K562 (cell line): ENCODE measurements around the gene MATR3. TPM values are rescaled to one million over a fixed set of nuclear protein-coding genes. Genes with fewer than 3 reads are reported as not detected.

Experiments
- ATF3 ChIP-seq, 2 experiments: fragments of 450-650 bp in 1 of 2; sonication (generic) in 1 of 2; formaldehyde crosslinking in 1 of 2; IDR thresholded peaks in 1 of 2; conservative IDR thresholded peaks in 1 of 2; 2 replicates each; pipeline versions ENCODE4 v1.6.1 to v1.8.1; 2016 to 2023; ENCODE audit warnings: mild to moderate bottlenecking in 2 of 2, moderate library complexity in 2 of 2, inconsistent platforms in 1 of 2, missing genetic modification reagents in 1 of 2
- CCNT2 ChIP-seq: IDR thresholded peaks from 2 replicates; pipeline ENCODE4 v1.6.1; 2011; ENCODE audit warnings: borderline replicate concordance, low read depth, mild to moderate bottlenecking, moderate library complexity, mixed read lengths, low read length; ENCODE audit not compliant: insufficient read length; ENCODE audit errors: extremely low read depth
- EGR1 ChIP-seq: fragments of 450-650 bp; conservative IDR thresholded peaks from 2 replicates; pipeline ENCODE4 v1.6.1; 2017; ENCODE audit warnings: mild to moderate bottlenecking
- EHMT2 ChIP-seq: fragments of 450-650 bp; IDR thresholded peaks from 2 replicates; pipeline ENCODE4 v1.6.1; 2018; ENCODE audit warnings: antibody characterized with exemption
- ERF ChIP-seq: fragments of 450-650 bp; formaldehyde crosslinking; IDR thresholded peaks from 2 replicates; pipeline ENCODE4 v1.4.0; 2020; ENCODE audit warnings: mild to moderate bottlenecking, mixed read lengths
- NFRKB ChIP-seq: fragments of 450-650 bp; IDR thresholded peaks from 2 replicates; pipeline ENCODE4 v1.6.1; 2016; ENCODE audit warnings: low read depth
- PTRF ChIP-seq: fragments of 450-650 bp; IDR thresholded peaks from 2 replicates; pipeline ENCODE4 v1.6.1; 2016; ENCODE audit warnings: mild to moderate bottlenecking, missing genetic modification characterization, missing compliant biosample characterization
- RFX7 ChIP-seq: fragments of 250-450 bp; sonication (Bioruptor Pico); IDR thresholded peaks from 2 replicates; pipeline ENCODE4 v1.5.1; 2021; ENCODE audit warnings: mild to moderate bottlenecking
- SOX6 ChIP-seq: fragments of 450-650 bp; IDR thresholded peaks from 2 replicates; pipeline ENCODE4 v1.6.1; 2014; ENCODE audit warnings: mild to moderate bottlenecking
- TCFL5 ChIP-seq: fragments of 250-450 bp; sonication (Bioruptor Pico); conservative IDR thresholded peaks from 2 replicates; pipeline ENCODE4 v1.6.1; 2021; ENCODE audit warnings: mild to moderate bottlenecking, moderate library complexity, matching md5 sums
- ZBTB8A ChIP-seq: fragments of 450-650 bp; IDR thresholded peaks from 2 replicates; pipeline ENCODE4 v1.6.1; 2018; ENCODE audit warnings: mild to moderate bottlenecking, moderate library complexity; ENCODE audit not compliant: partially characterized antibody
- ZEB2 ChIP-seq: fragments of 450-650 bp; IDR thresholded peaks from 2 replicates; pipeline ENCODE4 v1.6.1; 2016
- ZNF695 ChIP-seq: fragments of 450-650 bp; formaldehyde crosslinking; IDR thresholded peaks from 2 replicates; pipeline ENCODE4 v1.4.0; 2020; ENCODE audit warnings: mild to moderate bottlenecking, moderate library complexity
- polyA plus RNA-seq, 8 experiments: library from polyadenylated mRNA; depleted of rRNA in 4 of 8; stranded (reverse) in 5 of 8; unstranded in 3 of 8; fragments of >200 nt; fragmentation: Nextera tagmentation in 2 of 8; fragmentation: Illumina TruSeq in 1 of 8; extraction: Ambion mirVana in 2 of 8; extraction: Trizol in 1 of 8; gene quantifications; 2 replicates each; pipeline versions ENCODE4 v1.2.1 to v1.2.3, GENCODE V29; 2011 to 2014; ENCODE audit warnings: inconsistent platforms in 1 of 8, missing spikeins in 1 of 8
- total RNA-seq, 7 experiments: library from RNA; depleted of rRNA in 6 of 7; stranded (reverse); fragments of >200 nt in 6 of 7; fragmentation: Illumina TruSeq in 2 of 7; extraction: Trizol in 2 of 7; gene quantifications; 2 replicates each; pipeline versions ENCODE4 v1.2.1 to v1.2.3, GENCODE V29; 2011 to 2021; ENCODE audit warnings: low replicate concordance in 1 of 7
- TF ChIP-seq, protein P1 (sequence below), 2 experiments: IDR thresholded peaks; 2 replicates each; pipeline ENCODE4 v1.6.1; 2012; ENCODE audit warnings: improper control_type of control experiment in 2 of 2, low read depth in 2 of 2, low read length in 2 of 2, borderline replicate concordance in 1 of 2
- TF ChIP-seq, protein P2 (sequence below), 2 experiments: fragments of 450-650 bp; formaldehyde crosslinking in 1 of 2; IDR thresholded peaks; 2 replicates each; pipeline versions ENCODE4 v1.4.0 to v1.6.1; 2014 to 2020; ENCODE audit warnings: mild to moderate bottlenecking in 2 of 2, borderline replicate concordance in 1 of 2, low read depth in 1 of 2

MATR3 gene
- total and polyA plus RNA-seq, 9 of the 15 experiments (the other 6 are each of a cell fraction or from before 2014, with no cell fraction given) = 150 to 425 (median 263) TPM

DNA sequence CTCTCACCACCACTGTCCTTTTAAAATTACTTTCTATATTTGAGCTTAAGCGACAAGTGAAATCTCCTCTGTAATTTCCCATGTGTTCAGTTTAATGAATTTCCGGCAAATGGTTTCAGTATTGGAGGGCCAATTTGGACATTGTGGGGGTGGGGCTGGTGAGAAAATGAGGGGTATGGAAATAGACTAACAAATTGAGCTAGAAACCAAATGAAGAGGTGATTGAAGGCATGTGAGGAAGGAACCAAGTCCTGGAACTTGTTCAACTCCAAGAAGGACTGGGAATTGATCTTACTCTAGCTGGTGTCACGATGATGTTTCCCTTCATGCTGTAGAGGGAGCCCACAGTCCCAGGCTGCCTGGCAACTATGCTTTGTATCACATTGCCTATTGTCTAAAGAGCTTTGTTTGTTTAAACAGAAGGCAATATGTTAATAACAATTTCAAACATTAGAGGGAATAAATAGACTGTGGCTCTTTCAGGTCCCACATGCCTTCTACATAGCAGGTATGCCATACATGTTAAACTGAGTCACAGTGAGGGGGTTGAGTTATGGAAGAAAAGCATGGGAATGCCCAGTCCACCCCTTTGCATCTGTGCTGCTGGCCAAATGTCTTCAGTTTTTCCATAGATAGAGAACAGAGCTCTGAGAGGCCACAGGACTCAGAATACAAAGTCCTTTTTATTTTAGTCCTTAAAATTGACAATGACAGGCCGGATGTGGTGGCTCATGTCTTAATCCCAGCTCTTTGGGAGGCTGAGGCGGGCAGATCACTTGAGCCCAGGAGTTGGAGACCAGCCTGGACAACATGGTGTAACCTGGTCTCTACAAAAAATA is 25.0 kb upstream of the MATR3 start (continued):
- no peak for TF ChIP-seq ATF3 (IDR thresholded peaks at IDR 0.05)
- TF ChIP-seq ATF3 (CRISPR knock-in tag; conservative IDR thresholded peaks at IDR 0.05) = no peak
- TF ChIP-seq NFRKB = no peak; the same call in 1 of the 2 replicates
- TF ChIP-seq EGR1 = peak; percentile 28; the same call in 1 of the 2 replicates
- no peak for TF ChIP-seq ERF (CRISPR knock-in tag)
- TF ChIP-seq EHMT2 = 0 out of 2 replicates have a peak, but pooled peaks have one; percentile 24
- no peak for TF ChIP-seq ZBTB8A
- no peak for TF ChIP-seq CCNT2
- TF ChIP-seq TCFL5 = no peak
- no peak for TF ChIP-seq ZNF695 (CRISPR knock-in tag)
- no peak for TF ChIP-seq RFX7 (CRISPR knock-in tag)
- TF ChIP-seq, protein P1, sequence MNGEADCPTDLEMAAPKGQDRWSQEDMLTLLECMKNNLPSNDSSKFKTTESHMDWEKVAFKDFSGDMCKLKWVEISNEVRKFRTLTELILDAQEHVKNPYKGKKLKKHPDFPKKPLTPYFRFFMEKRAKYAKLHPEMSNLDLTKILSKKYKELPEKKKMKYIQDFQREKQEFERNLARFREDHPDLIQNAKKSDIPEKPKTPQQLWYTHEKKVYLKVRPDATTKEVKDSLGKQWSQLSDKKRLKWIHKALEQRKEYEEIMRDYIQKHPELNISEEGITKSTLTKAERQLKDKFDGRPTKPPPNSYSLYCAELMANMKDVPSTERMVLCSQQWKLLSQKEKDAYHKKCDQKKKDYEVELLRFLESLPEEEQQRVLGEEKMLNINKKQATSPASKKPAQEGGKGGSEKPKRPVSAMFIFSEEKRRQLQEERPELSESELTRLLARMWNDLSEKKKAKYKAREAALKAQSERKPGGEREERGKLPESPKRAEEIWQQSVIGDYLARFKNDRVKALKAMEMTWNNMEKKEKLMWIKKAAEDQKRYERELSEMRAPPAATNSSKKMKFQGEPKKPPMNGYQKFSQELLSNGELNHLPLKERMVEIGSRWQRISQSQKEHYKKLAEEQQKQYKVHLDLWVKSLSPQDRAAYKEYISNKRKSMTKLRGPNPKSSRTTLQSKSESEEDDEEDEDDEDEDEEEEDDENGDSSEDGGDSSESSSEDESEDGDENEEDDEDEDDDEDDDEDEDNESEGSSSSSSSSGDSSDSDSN (IDR thresholded peaks at IDR 0.05; ENCODE audit: borderline replicate concordance in 1 of 2, low read depth in 2 of 2, low read length in 2 of 2) = no peak
- TF ChIP-seq SOX6 = peak; percentile 58
- TF ChIP-seq ZEB2 = 0 out of 2 replicates have a peak, but pooled peaks have one; percentile 16
- TF ChIP-seq, protein P2, sequence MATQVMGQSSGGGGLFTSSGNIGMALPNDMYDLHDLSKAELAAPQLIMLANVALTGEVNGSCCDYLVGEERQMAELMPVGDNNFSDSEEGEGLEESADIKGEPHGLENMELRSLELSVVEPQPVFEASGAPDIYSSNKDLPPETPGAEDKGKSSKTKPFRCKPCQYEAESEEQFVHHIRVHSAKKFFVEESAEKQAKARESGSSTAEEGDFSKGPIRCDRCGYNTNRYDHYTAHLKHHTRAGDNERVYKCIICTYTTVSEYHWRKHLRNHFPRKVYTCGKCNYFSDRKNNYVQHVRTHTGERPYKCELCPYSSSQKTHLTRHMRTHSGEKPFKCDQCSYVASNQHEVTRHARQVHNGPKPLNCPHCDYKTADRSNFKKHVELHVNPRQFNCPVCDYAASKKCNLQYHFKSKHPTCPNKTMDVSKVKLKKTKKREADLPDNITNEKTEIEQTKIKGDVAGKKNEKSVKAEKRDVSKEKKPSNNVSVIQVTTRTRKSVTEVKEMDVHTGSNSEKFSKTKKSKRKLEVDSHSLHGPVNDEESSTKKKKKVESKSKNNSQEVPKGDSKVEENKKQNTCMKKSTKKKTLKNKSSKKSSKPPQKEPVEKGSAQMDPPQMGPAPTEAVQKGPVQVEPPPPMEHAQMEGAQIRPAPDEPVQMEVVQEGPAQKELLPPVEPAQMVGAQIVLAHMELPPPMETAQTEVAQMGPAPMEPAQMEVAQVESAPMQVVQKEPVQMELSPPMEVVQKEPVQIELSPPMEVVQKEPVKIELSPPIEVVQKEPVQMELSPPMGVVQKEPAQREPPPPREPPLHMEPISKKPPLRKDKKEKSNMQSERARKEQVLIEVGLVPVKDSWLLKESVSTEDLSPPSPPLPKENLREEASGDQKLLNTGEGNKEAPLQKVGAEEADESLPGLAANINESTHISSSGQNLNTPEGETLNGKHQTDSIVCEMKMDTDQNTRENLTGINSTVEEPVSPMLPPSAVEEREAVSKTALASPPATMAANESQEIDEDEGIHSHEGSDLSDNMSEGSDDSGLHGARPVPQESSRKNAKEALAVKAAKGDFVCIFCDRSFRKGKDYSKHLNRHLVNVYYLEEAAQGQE (IDR thresholded peaks at IDR 0.05; ENCODE audit: borderline replicate concordance) = no peak
- TF ChIP-seq, protein P2 (CRISPR knock-in tag; IDR thresholded peaks at IDR 0.05; ENCODE audit: low read depth) = no peak
- 0 out of 2 replicates have a peak, but pooled peaks have one; percentile 10 for TF ChIP-seq PTRF (tag)
